ENCODE results near the gene KSR2.

KSR2 gene

DNA sequence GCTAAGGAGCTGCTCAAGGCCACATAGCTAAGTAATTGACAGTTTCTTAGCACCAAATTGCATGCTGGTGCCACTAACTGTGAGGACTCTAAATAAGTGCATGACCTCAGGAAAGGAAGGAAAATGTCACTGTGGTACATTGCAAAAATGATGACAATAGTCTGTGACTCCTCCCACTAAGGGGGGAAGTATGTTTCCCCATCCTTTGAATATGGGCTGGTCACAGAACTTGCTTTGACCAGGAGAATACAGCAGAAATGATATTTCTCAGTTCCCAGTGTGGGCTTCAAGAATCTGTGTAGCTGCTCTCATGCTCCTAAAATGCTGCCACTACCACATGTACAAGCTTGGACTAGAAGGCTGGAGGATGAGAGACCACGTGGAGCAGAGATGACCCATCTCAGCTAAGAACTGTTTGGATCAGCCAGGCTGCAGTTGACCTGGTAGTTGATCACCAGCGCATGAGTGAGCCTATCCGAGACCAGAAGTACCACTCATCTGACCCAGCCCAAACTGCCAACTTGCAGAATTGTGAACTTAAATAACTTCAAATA is 565.1 kb downstream of the KSR2 start:
- no peak overlapping the region for H2BK5ac ChIP-seq (ENCODE audit: low read depth, low read length, poor library complexity, severe bottlenecking)
- H3K4me1 ChIP-seq (ENCODE audit: control insufficient read depth, insufficient read depth, low read depth, low read length) = peaks cover 6% of the 10 kb centered on the region
- 77% methylated on average over 3 of the region's 3 CpGs for WGBS
- H2BK12ac ChIP-seq (ENCODE audit: low read length in 2 of 2) = no peak overlapping the region
- H3K4ac ChIP-seq (ENCODE audit: low read depth in 1 of 2, low read length in 2 of 2) = no peak overlapping the region
- peaks cover 14% of the 10 kb centered on the region for H3K9me3 ChIP-seq (ENCODE audit: control insufficient read depth, low read length)
- H3K9ac ChIP-seq (ENCODE audit: low read length) = no peak overlapping the region
- H3K36me3 ChIP-seq (ENCODE audit: control insufficient read depth in 1 of 2, insufficient read depth in 2 of 2, low read depth in 1 of 2, low read length in 2 of 2) = no peaks in the 10 kb centered on the region
- no peak overlapping the region for H3K27ac ChIP-seq (ENCODE audit: low read length, poor library complexity, severe bottlenecking)
- no peak overlapping the region for H4K8ac ChIP-seq (ENCODE audit: low read length)
- no peak overlapping the region for H3K14ac ChIP-seq (ENCODE audit: low read length in 2 of 2)
- no peak overlapping the region for H3K4me3 ChIP-seq (ENCODE audit: insufficient read depth in 1 of 2, low read depth in 1 of 2, low read length in 2 of 2)
- no peak overlapping the region for H3K4me2 ChIP-seq (ENCODE audit: low read length, poor library complexity, severe bottlenecking)
- no peaks in the 10 kb centered on the region for H3K79me1 ChIP-seq (replicated peaks; ENCODE audit: low read length, poor library complexity, severe bottlenecking)
- H3K23ac ChIP-seq (ENCODE audit: low read length in 2 of 2) = no peak overlapping the region
- no peak overlapping the region for H2AFZ ChIP-seq (ENCODE audit: low read depth, low read length)
- no peak overlapping the region for H2BK15ac ChIP-seq (ENCODE audit: low read depth, poor library complexity, severe bottlenecking)
- H3K27me3 ChIP-seq (ENCODE audit: control insufficient read depth in 1 of 2, insufficient read depth in 1 of 2, low read length in 2 of 2) = peaks cover 3 to 19% of the 10 kb centered on the region in 2 experiments
- H3K18ac ChIP-seq (ENCODE audit: low read depth in 1 of 2, low read length in 2 of 2) = no peak overlapping the region
- H2AK5ac ChIP-seq (ENCODE audit: low read length, severe bottlenecking) = no peak overlapping the region
- no peak for DNase-seq
- H2BK120ac ChIP-seq (ENCODE audit: low read depth, low read length) = no peak overlapping the region
- no peak overlapping the region for H4K91ac ChIP-seq (ENCODE audit: low read length)

Data from mesenchymal stem cell (in vitro differentiated cells and primary cell).